H9 (cell line): ENCODE results near the gene CACNA1G. TPM values are rescaled to one million over a fixed set of nuclear protein-coding genes. Genes with fewer than 3 reads are reported as not detected.

Experiments used
- DNase-seq: peaks from one replicate; pipeline ENCODE4 v3.0.0-alpha.2; 2017
- H2AFZ ChIP-seq: one replicate; pipeline ENCODE4 v1.6.1; 2013; ENCODE audit warnings: mild to moderate bottlenecking, low read length, control low read depth, moderate library complexity
- H2AK5ac ChIP-seq: 2 replicates; pipeline ENCODE4 v1.6.1; 2013; ENCODE audit warnings: low read length, control low read depth, mixed read lengths; ENCODE audit not compliant: insufficient read length
- H2BK120ac ChIP-seq: one replicate; pipeline ENCODE4 v1.6.1; 2013; ENCODE audit warnings: low read depth, mild to moderate bottlenecking, low read length, control low read depth, inconsistent platforms; ENCODE audit not compliant: poor library complexity, severe bottlenecking
- H2BK12ac ChIP-seq: 2 replicates; pipeline ENCODE4 v1.6.1; 2013; ENCODE audit warnings: low read length, control low read depth, mixed read lengths, low read depth; ENCODE audit not compliant: insufficient read length
- H2BK15ac ChIP-seq: 2 replicates; pipeline ENCODE4 v1.6.1; 2013; ENCODE audit warnings: low read depth, low read length, control low read depth
- H2BK20ac ChIP-seq: one replicate; pipeline ENCODE4 v1.6.1; 2013; ENCODE audit warnings: low read depth, mild to moderate bottlenecking, low read length, control low read depth, inconsistent platforms; ENCODE audit not compliant: poor library complexity, severe bottlenecking
- H2BK5ac ChIP-seq: 2 replicates; pipeline ENCODE4 v1.6.1; 2013; ENCODE audit warnings: low read length, control low read depth, mixed read lengths; ENCODE audit not compliant: insufficient read length
- H3K14ac ChIP-seq: 2 replicates; pipeline ENCODE4 v1.6.1; 2013; ENCODE audit warnings: low read length, control low read depth; ENCODE audit not compliant: insufficient read depth
- H3K18ac ChIP-seq: 2 replicates; pipeline ENCODE4 v1.6.1; 2013; ENCODE audit warnings: low read depth, mild to moderate bottlenecking, mixed read lengths, low read length, control low read depth; ENCODE audit not compliant: insufficient read length
- H3K23ac ChIP-seq: 2 replicates; pipeline ENCODE4 v1.6.1; 2013; ENCODE audit warnings: low read length, control low read depth, mixed read lengths, low read depth; ENCODE audit not compliant: insufficient read length
- H3K23me2 ChIP-seq: 2 replicates; pipeline ENCODE4 v1.6.1; 2013; ENCODE audit warnings: low read depth, mild to moderate bottlenecking, mixed read lengths, low read length, control low read depth; ENCODE audit not compliant: insufficient read length, poor library complexity, severe bottlenecking
- H3K27ac ChIP-seq: 2 replicates; pipeline ENCODE4 v1.5.1; 2013; ENCODE audit warnings: low read length, control low read depth, mixed read lengths, low read depth; ENCODE audit not compliant: insufficient read length
- H3K27me3 ChIP-seq: 2 replicates; pipeline ENCODE4 v1.6.1; 2013; ENCODE audit warnings: low read length, control low read depth, inconsistent platforms; ENCODE audit not compliant: insufficient read depth
- H3K4ac ChIP-seq: 2 replicates; pipeline ENCODE4 v1.6.1; 2013; ENCODE audit warnings: low read depth, mild to moderate bottlenecking, control low read depth, inconsistent platforms, low read length, moderate library complexity
- H3K4me1 ChIP-seq: 2 replicates; pipeline ENCODE4 v1.6.1; 2013; ENCODE audit warnings: low read length, control low read depth, inconsistent platforms; ENCODE audit not compliant: insufficient read depth
- H3K4me2 ChIP-seq: 2 replicates; pipeline ENCODE4 v1.6.1; 2013; ENCODE audit warnings: low read length, control low read depth, mixed read lengths; ENCODE audit not compliant: insufficient read length, insufficient read depth
- H3K56ac ChIP-seq: 2 replicates; pipeline ENCODE4 v1.6.1; 2013; ENCODE audit warnings: low read depth, mild to moderate bottlenecking, mixed read lengths, low read length, control low read depth; ENCODE audit not compliant: insufficient read length
- H3K79me1 ChIP-seq: 2 replicates; pipeline ENCODE4 v1.6.1; 2013; ENCODE audit warnings: low read depth, mild to moderate bottlenecking, moderate library complexity, low read length, control low read depth, inconsistent platforms; ENCODE audit not compliant: insufficient read depth, poor library complexity, severe bottlenecking
- H3K79me2 ChIP-seq: 2 replicates; pipeline ENCODE4 v1.6.1; 2013; ENCODE audit warnings: low read length, control low read depth, inconsistent platforms; ENCODE audit not compliant: insufficient read depth
- H3K9ac ChIP-seq: 2 replicates; pipeline ENCODE4 v1.6.1; 2013; ENCODE audit warnings: low read length, control low read depth, mixed read lengths; ENCODE audit not compliant: insufficient read length; ENCODE audit errors: extremely low read depth
- H3K9me3 ChIP-seq: one replicate; pipeline ENCODE4 v1.6.1; 2013; ENCODE audit warnings: low read depth, low read length, inconsistent platforms; ENCODE audit not compliant: control insufficient read depth
- H3T11ph ChIP-seq: one replicate; pipeline ENCODE4 v1.6.1; 2013; ENCODE audit warnings: mild to moderate bottlenecking, low read length, control low read depth, inconsistent platforms
- H4K20me1 ChIP-seq: one replicate; pipeline ENCODE4 v1.6.1; 2013; ENCODE audit not compliant: control insufficient read depth, insufficient read length, insufficient read depth
- H4K5ac ChIP-seq: 2 replicates; pipeline ENCODE4 v1.6.1; 2013; ENCODE audit warnings: low read depth, mild to moderate bottlenecking, mixed read lengths, low read length, control low read depth; ENCODE audit not compliant: insufficient read length
- H4K8ac ChIP-seq: replicated peaks from 2 replicates; pipeline ENCODE4 v1.6.1; 2013; ENCODE audit warnings: low read length, control low read depth, mixed read lengths, low read depth; ENCODE audit not compliant: insufficient read length
- H4K91ac ChIP-seq: 2 replicates; pipeline ENCODE4 v1.6.1; 2013; ENCODE audit warnings: low read depth, mild to moderate bottlenecking, moderate library complexity, mixed read lengths, low read length, control low read depth; ENCODE audit not compliant: insufficient read length
- H3K27ac Mint-ChIP-seq, 3 experiments: 2 replicates in 2 of 3; 3 replicates in 1 of 3; pipeline ENCODE4 v1.8.0; 2020 to 2021; ENCODE audit warnings: mixed read lengths in 3 of 3, mild to moderate bottlenecking in 1 of 3, moderate library complexity in 1 of 3
- H3K27me3 Mint-ChIP-seq: 2 replicates; pipeline ENCODE4 v1.8.0; 2021; ENCODE audit warnings: low read depth, mild to moderate bottlenecking, moderate library complexity, mixed read lengths
- H3K36me3 Mint-ChIP-seq, 3 experiments: 2 replicates in 2 of 3; 3 replicates in 1 of 3; pipeline ENCODE4 v1.8.0; 2020 to 2021; ENCODE audit warnings: low read depth in 3 of 3, mixed read lengths in 3 of 3; ENCODE audit not compliant: insufficient read depth in 1 of 3
- H3K4me1 Mint-ChIP-seq, 2 experiments: 2 replicates each; pipeline ENCODE4 v1.8.0; 2020; ENCODE audit warnings: mixed read lengths in 2 of 2
- H3K4me3 Mint-ChIP-seq, 2 experiments: 2 replicates in 1 of 2; 3 replicates in 1 of 2; pipeline ENCODE4 v1.8.0; 2020 to 2021; ENCODE audit warnings: mild to moderate bottlenecking in 2 of 2, mixed read lengths in 2 of 2, moderate library complexity in 1 of 2
- H3K9me3 Mint-ChIP-seq, 2 experiments: 2 replicates in 1 of 2; 3 replicates in 1 of 2; pipeline ENCODE4 v1.8.0; 2020; ENCODE audit warnings: mild to moderate bottlenecking in 2 of 2, mixed read lengths in 2 of 2, moderate library complexity in 1 of 2
- CTCF ChIP-seq: fragments of 200-600 bp; sonication (generic); conservative IDR thresholded peaks from 3 replicates; pipeline ENCODE4 v1.8.0; 2021; ENCODE audit warnings: antibody characterized with exemption, mild to moderate bottlenecking
- WGBS: extraction: QIAGEN DNeasy Blood & Tissue Kit; methylation state at CpG from one replicate; pipeline ENCODE4 v1.1.7; 2013; ENCODE audit warnings: missing lambda C conversion rate, low lambda C conversion rate, mixed read lengths; ENCODE audit not compliant: insufficient read length; ENCODE audit errors: extremely low coverage; 5-methylcytosine and 5-hydroxymethylcytosine counted together
- total RNA-seq: library from RNA; stranded (reverse); gene quantifications from 2 replicates; pipeline ENCODE4 v1.2.1, GENCODE V29; 2021

CACNA1G gene
- total RNA-seq, 1 experiment from 2014 or later = 1.5 TPM

GRCh38 chr17:50546701-50547034, 13.8 kb upstream of the CACNA1G start:
- Histone ChIP-seq H3K9ac (no peak overlapping the region), H3K79me2 (no peaks in the 10 kb centered on the region), H3K4me2 (no peak overlapping the region), H3K27ac (no peak overlapping the region), H3K27me3 (no peaks in the 10 kb centered on the region), H4K20me1 (no peaks in the 10 kb centered on the region), H3K56ac (no peak overlapping the region), H3K14ac (no peak overlapping the region), H2AK5ac (no peak overlapping the region), H3K79me1 (no peaks in the 10 kb centered on the region), H3K18ac (no peak overlapping the region), H3T11ph (no peak overlapping the region), H3K9me3 (no peaks in the 10 kb centered on the region), H2BK12ac (no peak overlapping the region), H3K4ac (no peak overlapping the region), H4K5ac (no peak overlapping the region), H2BK15ac (no peak overlapping the region), H3K23me2 (peaks cover 6% of the 10 kb centered on the region), H4K91ac (no peak overlapping the region), H2BK5ac (no peak overlapping the region), H3K4me1 (peaks cover 2% of the 10 kb centered on the region; the same call in 1 of the 2 replicates), H2BK120ac (no peak overlapping the region), H3K23ac (no peak overlapping the region), H4K8ac (no peak overlapping the region), H2BK20ac (no peak overlapping the region), H2AFZ (no peak overlapping the region)
- Mint-ChIP-seq H3K4me3 (peak overlapping the region; percentile 30 to 44; a peak in 3 of 5 replicates), H3K36me3 (no peaks in the 10 kb centered on the region; a peak in 1 of 7 replicates), H3K9me3 (no peaks in the 10 kb centered on the region), H3K27ac (no peak overlapping the region), H3K4me1 (peaks cover 19 to 23% of the 10 kb centered on the region in 2 experiments), H3K27me3 (peaks cover 27% of the 10 kb centered on the region)
- no CpG with 5 or more reads among the region's 4 CpGs for WGBS
- no peak for TF ChIP-seq CTCF
- DNase-seq = no peak
